Heart left ventricle (tissue), 13 donors: ENCODE data around the gene VEGFA.

Experiments
- CTCF ChIP-seq, 12 donors: fragments of 200-600 bp; sonication (generic) in 4 of 12; IDR thresholded peaks; one replicate each; pipeline versions ENCODE4 v1.5.0 to v1.8.0; 2018 to 2022; ENCODE audit warnings: antibody characterized with exemption in 12 of 12, mild to moderate bottlenecking in 5 of 12
- POLR2A ChIP-seq, 2 donors: fragments of 450-650 bp; IDR thresholded peaks; one replicate each; pipeline ENCODE4 v1.6.1; 2017; ENCODE audit warnings: antibody characterized with exemption in 2 of 2, mild to moderate bottlenecking in 2 of 2, moderate library complexity in 2 of 2
- donor health status: ischemic (EF 13 %, LVEDD 7.1; RV severe dilation, severe dysfunction).
- donor health status: DM: no; HTN: yes; CAD: no.
- donor health status: DM: no; HTN: no; CAD: no.
- donor health status: ischemic (EF 25% LVEDD 6.9; RV normal size, moderate dysfunction).
- donor health status: ischemic (EF 25% LVEDD 5.7; RV mildly dilated, moderate dysfunction).
- donor health status: ischemic (EF 35%, LVEDD 5.7; RV mildly dilated, moderate dysfunction).
- donor health status: nonischemic (EF 11% LVEDD 7.7; RV severe dilation, severe dysfunction).
- donor health status: DM: yes; HTN: yes; CAD: no.
- donor health status: PGD.
- donor health status: ischemic (EF 29% LVEDD 5.4; RV normal size, mild dysfunction).
- donor health status: nonischemic (EF 23%, LVEDD 6.1; RV moderate dilation, normal function).

GRCh38 chr6:43786664-43787329 is 16.8 kb downstream of the VEGFA start:
- TF ChIP-seq CTCF (IDR thresholded peaks at IDR 0.05) = no peak
- no peak for TF ChIP-seq POLR2A (IDR thresholded peaks at IDR 0.05)
